H9 (cell line): ENCODE measurements around the gene PTGES2. TPM values are rescaled to one million over a fixed set of nuclear protein-coding genes. Genes with fewer than 3 reads are reported as not detected.

Source experiments
- DNase-seq: peaks from one replicate; pipeline ENCODE4 v3.0.0-alpha.2; 2017
- H2AFZ ChIP-seq: one replicate; pipeline ENCODE4 v1.6.1; 2013; ENCODE audit warnings: mild to moderate bottlenecking, low read length, control low read depth, moderate library complexity
- H2AK5ac ChIP-seq: 2 replicates; pipeline ENCODE4 v1.6.1; 2013; ENCODE audit warnings: low read length, control low read depth, mixed read lengths; ENCODE audit not compliant: insufficient read length
- H2BK120ac ChIP-seq: one replicate; pipeline ENCODE4 v1.6.1; 2013; ENCODE audit warnings: low read depth, mild to moderate bottlenecking, low read length, control low read depth, inconsistent platforms; ENCODE audit not compliant: poor library complexity, severe bottlenecking
- H2BK12ac ChIP-seq: 2 replicates; pipeline ENCODE4 v1.6.1; 2013; ENCODE audit warnings: low read length, control low read depth, mixed read lengths, low read depth; ENCODE audit not compliant: insufficient read length
- H2BK15ac ChIP-seq: 2 replicates; pipeline ENCODE4 v1.6.1; 2013; ENCODE audit warnings: low read depth, low read length, control low read depth
- H2BK20ac ChIP-seq: one replicate; pipeline ENCODE4 v1.6.1; 2013; ENCODE audit warnings: low read depth, mild to moderate bottlenecking, low read length, control low read depth, inconsistent platforms; ENCODE audit not compliant: poor library complexity, severe bottlenecking
- H2BK5ac ChIP-seq: 2 replicates; pipeline ENCODE4 v1.6.1; 2013; ENCODE audit warnings: low read length, control low read depth, mixed read lengths; ENCODE audit not compliant: insufficient read length
- H3K14ac ChIP-seq: 2 replicates; pipeline ENCODE4 v1.6.1; 2013; ENCODE audit warnings: low read length, control low read depth; ENCODE audit not compliant: insufficient read depth
- H3K18ac ChIP-seq: 2 replicates; pipeline ENCODE4 v1.6.1; 2013; ENCODE audit warnings: low read depth, mild to moderate bottlenecking, mixed read lengths, low read length, control low read depth; ENCODE audit not compliant: insufficient read length
- H3K23ac ChIP-seq: 2 replicates; pipeline ENCODE4 v1.6.1; 2013; ENCODE audit warnings: low read length, control low read depth, mixed read lengths, low read depth; ENCODE audit not compliant: insufficient read length
- H3K23me2 ChIP-seq: 2 replicates; pipeline ENCODE4 v1.6.1; 2013; ENCODE audit warnings: low read depth, mild to moderate bottlenecking, mixed read lengths, low read length, control low read depth; ENCODE audit not compliant: insufficient read length, poor library complexity, severe bottlenecking
- H3K27ac ChIP-seq: 2 replicates; pipeline ENCODE4 v1.5.1; 2013; ENCODE audit warnings: low read length, control low read depth, mixed read lengths, low read depth; ENCODE audit not compliant: insufficient read length
- H3K27me3 ChIP-seq: 2 replicates; pipeline ENCODE4 v1.6.1; 2013; ENCODE audit warnings: low read length, control low read depth, inconsistent platforms; ENCODE audit not compliant: insufficient read depth
- H3K4ac ChIP-seq: 2 replicates; pipeline ENCODE4 v1.6.1; 2013; ENCODE audit warnings: low read depth, mild to moderate bottlenecking, control low read depth, inconsistent platforms, low read length, moderate library complexity
- H3K4me1 ChIP-seq: 2 replicates; pipeline ENCODE4 v1.6.1; 2013; ENCODE audit warnings: low read length, control low read depth, inconsistent platforms; ENCODE audit not compliant: insufficient read depth
- H3K4me2 ChIP-seq: 2 replicates; pipeline ENCODE4 v1.6.1; 2013; ENCODE audit warnings: low read length, control low read depth, mixed read lengths; ENCODE audit not compliant: insufficient read length, insufficient read depth
- H3K56ac ChIP-seq: 2 replicates; pipeline ENCODE4 v1.6.1; 2013; ENCODE audit warnings: low read depth, mild to moderate bottlenecking, mixed read lengths, low read length, control low read depth; ENCODE audit not compliant: insufficient read length
- H3K79me1 ChIP-seq: 2 replicates; pipeline ENCODE4 v1.6.1; 2013; ENCODE audit warnings: low read depth, mild to moderate bottlenecking, moderate library complexity, low read length, control low read depth, inconsistent platforms; ENCODE audit not compliant: insufficient read depth, poor library complexity, severe bottlenecking
- H3K79me2 ChIP-seq: 2 replicates; pipeline ENCODE4 v1.6.1; 2013; ENCODE audit warnings: low read length, control low read depth, inconsistent platforms; ENCODE audit not compliant: insufficient read depth
- H3K9ac ChIP-seq: 2 replicates; pipeline ENCODE4 v1.6.1; 2013; ENCODE audit warnings: low read length, control low read depth, mixed read lengths; ENCODE audit not compliant: insufficient read length; ENCODE audit errors: extremely low read depth
- H3K9me3 ChIP-seq: one replicate; pipeline ENCODE4 v1.6.1; 2013; ENCODE audit warnings: low read depth, low read length, inconsistent platforms; ENCODE audit not compliant: control insufficient read depth
- H3T11ph ChIP-seq: one replicate; pipeline ENCODE4 v1.6.1; 2013; ENCODE audit warnings: mild to moderate bottlenecking, low read length, control low read depth, inconsistent platforms
- H4K20me1 ChIP-seq: one replicate; pipeline ENCODE4 v1.6.1; 2013; ENCODE audit not compliant: control insufficient read depth, insufficient read length, insufficient read depth
- H4K5ac ChIP-seq: 2 replicates; pipeline ENCODE4 v1.6.1; 2013; ENCODE audit warnings: low read depth, mild to moderate bottlenecking, mixed read lengths, low read length, control low read depth; ENCODE audit not compliant: insufficient read length
- H4K8ac ChIP-seq: replicated peaks from 2 replicates; pipeline ENCODE4 v1.6.1; 2013; ENCODE audit warnings: low read length, control low read depth, mixed read lengths, low read depth; ENCODE audit not compliant: insufficient read length
- H4K91ac ChIP-seq: 2 replicates; pipeline ENCODE4 v1.6.1; 2013; ENCODE audit warnings: low read depth, mild to moderate bottlenecking, moderate library complexity, mixed read lengths, low read length, control low read depth; ENCODE audit not compliant: insufficient read length
- H3K27ac Mint-ChIP-seq, 3 experiments: 2 replicates in 2 of 3; 3 replicates in 1 of 3; pipeline ENCODE4 v1.8.0; 2020 to 2021; ENCODE audit warnings: mixed read lengths in 3 of 3, mild to moderate bottlenecking in 1 of 3, moderate library complexity in 1 of 3
- H3K27me3 Mint-ChIP-seq: 2 replicates; pipeline ENCODE4 v1.8.0; 2021; ENCODE audit warnings: low read depth, mild to moderate bottlenecking, moderate library complexity, mixed read lengths
- H3K36me3 Mint-ChIP-seq, 3 experiments: 2 replicates in 2 of 3; 3 replicates in 1 of 3; pipeline ENCODE4 v1.8.0; 2020 to 2021; ENCODE audit warnings: low read depth in 3 of 3, mixed read lengths in 3 of 3; ENCODE audit not compliant: insufficient read depth in 1 of 3
- H3K4me1 Mint-ChIP-seq, 2 experiments: 2 replicates each; pipeline ENCODE4 v1.8.0; 2020; ENCODE audit warnings: mixed read lengths in 2 of 2
- H3K4me3 Mint-ChIP-seq, 2 experiments: 2 replicates in 1 of 2; 3 replicates in 1 of 2; pipeline ENCODE4 v1.8.0; 2020 to 2021; ENCODE audit warnings: mild to moderate bottlenecking in 2 of 2, mixed read lengths in 2 of 2, moderate library complexity in 1 of 2
- H3K9me3 Mint-ChIP-seq, 2 experiments: 2 replicates in 1 of 2; 3 replicates in 1 of 2; pipeline ENCODE4 v1.8.0; 2020; ENCODE audit warnings: mild to moderate bottlenecking in 2 of 2, mixed read lengths in 2 of 2, moderate library complexity in 1 of 2
- WGBS: extraction: QIAGEN DNeasy Blood & Tissue Kit; methylation state at CpG from one replicate; pipeline ENCODE4 v1.1.7; 2013; ENCODE audit warnings: missing lambda C conversion rate, low lambda C conversion rate, mixed read lengths; ENCODE audit not compliant: insufficient read length; ENCODE audit errors: extremely low coverage; 5-methylcytosine and 5-hydroxymethylcytosine counted together
- total RNA-seq: library from RNA; stranded (reverse); gene quantifications from 2 replicates; pipeline ENCODE4 v1.2.1, GENCODE V29; 2021
- TF ChIP-seq, protein P1 (sequence below): fragments of 200-600 bp; sonication (generic); conservative IDR thresholded peaks from 3 replicates; pipeline ENCODE4 v1.8.0; 2021; ENCODE audit warnings: antibody characterized with exemption, mild to moderate bottlenecking

The PTGES2 gene
- total RNA-seq, 1 experiment from 2014 or later: 63.9 TPM

DNA sequence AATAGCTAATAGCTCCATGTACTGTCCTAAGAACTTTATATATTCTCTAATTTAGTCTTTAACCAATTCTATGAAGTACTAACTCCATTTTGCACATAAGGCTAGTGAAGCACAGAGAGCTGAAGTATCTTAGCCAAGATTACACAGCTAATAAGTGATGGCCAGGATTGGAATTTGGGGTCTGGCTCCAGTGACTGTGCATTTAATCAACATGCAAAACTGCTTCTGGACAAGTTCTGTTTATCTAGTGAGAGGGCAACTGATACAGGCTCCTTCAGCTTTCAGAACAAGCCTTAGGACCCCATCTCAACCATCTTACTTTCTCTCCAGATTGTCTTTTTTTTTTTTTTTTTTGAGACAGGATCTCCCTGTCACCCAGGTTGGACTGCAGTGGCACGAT, 38.2 kb downstream of the PTGES2 start:
- no peaks in the 10 kb centered on the region for H3K9me3 Mint-ChIP-seq
- H3K56ac ChIP-seq: no peak overlapping the region
- H3K9me3 ChIP-seq: no peaks in the 10 kb centered on the region
- TF ChIP-seq, protein P1, sequence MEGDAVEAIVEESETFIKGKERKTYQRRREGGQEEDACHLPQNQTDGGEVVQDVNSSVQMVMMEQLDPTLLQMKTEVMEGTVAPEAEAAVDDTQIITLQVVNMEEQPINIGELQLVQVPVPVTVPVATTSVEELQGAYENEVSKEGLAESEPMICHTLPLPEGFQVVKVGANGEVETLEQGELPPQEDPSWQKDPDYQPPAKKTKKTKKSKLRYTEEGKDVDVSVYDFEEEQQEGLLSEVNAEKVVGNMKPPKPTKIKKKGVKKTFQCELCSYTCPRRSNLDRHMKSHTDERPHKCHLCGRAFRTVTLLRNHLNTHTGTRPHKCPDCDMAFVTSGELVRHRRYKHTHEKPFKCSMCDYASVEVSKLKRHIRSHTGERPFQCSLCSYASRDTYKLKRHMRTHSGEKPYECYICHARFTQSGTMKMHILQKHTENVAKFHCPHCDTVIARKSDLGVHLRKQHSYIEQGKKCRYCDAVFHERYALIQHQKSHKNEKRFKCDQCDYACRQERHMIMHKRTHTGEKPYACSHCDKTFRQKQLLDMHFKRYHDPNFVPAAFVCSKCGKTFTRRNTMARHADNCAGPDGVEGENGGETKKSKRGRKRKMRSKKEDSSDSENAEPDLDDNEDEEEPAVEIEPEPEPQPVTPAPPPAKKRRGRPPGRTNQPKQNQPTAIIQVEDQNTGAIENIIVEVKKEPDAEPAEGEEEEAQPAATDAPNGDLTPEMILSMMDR: no peak
- no peak overlapping the region for H3K4ac ChIP-seq
- H3K14ac ChIP-seq: no peak overlapping the region
- H2BK15ac ChIP-seq: no peak overlapping the region
- H3K27ac ChIP-seq: no peak overlapping the region
- H2BK20ac ChIP-seq: no peak overlapping the region
- H3K4me2 ChIP-seq: no peak overlapping the region
- peaks cover 12 to 20% of the 10 kb centered on the region in 2 experiments for H3K4me1 Mint-ChIP-seq
- H2BK120ac ChIP-seq: no peak overlapping the region
- no peaks in the 10 kb centered on the region; the same call in 1 of the 2 replicates for H3K79me2 ChIP-seq
- H3K23me2 ChIP-seq: no peaks in the 10 kb centered on the region
- no peak overlapping the region for H4K91ac ChIP-seq
- no peak overlapping the region for H4K5ac ChIP-seq
- no peak overlapping the region for H3K9ac ChIP-seq
- H3T11ph ChIP-seq: no peak overlapping the region
- no peak overlapping the region for H3K27ac Mint-ChIP-seq
- H3K4me3 Mint-ChIP-seq: no peak overlapping the region
- peaks cover 0 to 5% (median 3%) of the 10 kb centered on the region in 3 experiments; a peak in 4 of 7 replicates for H3K36me3 Mint-ChIP-seq
- H3K27me3 ChIP-seq: no peaks in the 10 kb centered on the region
- no peak overlapping the region for H2AFZ ChIP-seq
- H2BK12ac ChIP-seq: no peak overlapping the region
- no CpG with 5 or more reads among the region's 1 CpG for WGBS
- H4K20me1 ChIP-seq: no peaks in the 10 kb centered on the region
- no peak overlapping the region for H3K18ac ChIP-seq
- H3K4me1 ChIP-seq: no peaks in the 10 kb centered on the region
- peaks cover 11% of the 10 kb centered on the region for H3K79me1 ChIP-seq
- no peak overlapping the region for H4K8ac ChIP-seq
- H3K27me3 Mint-ChIP-seq: no peaks in the 10 kb centered on the region
- H2BK5ac ChIP-seq: no peak overlapping the region
- H2AK5ac ChIP-seq: no peak overlapping the region
- no peak overlapping the region for H3K23ac ChIP-seq
- DNase-seq: no peak
